GM12878 (cell line): ENCODE measurements around the gene STEAP3. TPM values are rescaled to one million over a fixed set of nuclear protein-coding genes. Genes with fewer than 3 reads are reported as not detected.

Experiments used
- ATAC-seq: fragments of 200-7000 bp; cut with Tn5 transposase; 3 replicates; pipeline ENCODE4 v1.9.1; 2020; ENCODE audit warnings: mild to moderate bottlenecking, moderate library complexity
- BruUV-seq: library from RNA; stranded (reverse); fragments of 400-500 nt; replicated peaks from 2 replicates; lab custom pipeline; 2021; lab: Mats Ljungman, UMichigan
- CTCF ChIA-PET: fragments of 300-600 bp; sonication (Branson Sonifier 250); formaldehyde crosslinking; extraction: SDS; loops from one replicate; lab custom pipeline; 2021; ENCODE audit warnings: inconsistent platforms; lab: Yijun Ruan, JAX
- POLR2A ChIA-PET: fragments of 350-600 bp; formaldehyde crosslinking; extraction: SDS; loops from one replicate; lab custom pipeline; 2021; ENCODE audit warnings: inconsistent platforms; lab: Charles Lee
- RAD21 ChIA-PET: fragments of 300-600 bp; sonication (Branson Sonifier 250); formaldehyde crosslinking; loops from one replicate; lab custom pipeline; 2023; ENCODE audit warnings: antibody characterized with exemption; ENCODE audit not compliant: unreplicated experiment; lab: Charles Lee
- SMC1A ChIA-PET: fragments of 300-600 bp; sonication (Branson Sonifier 250); formaldehyde crosslinking; loops from one replicate; lab custom pipeline; 2023; ENCODE audit not compliant: unreplicated experiment, uncharacterized antibody; lab: Charles Lee
- DNase-seq: peaks from one replicate; pipeline ENCODE4 v3.0.0-alpha.2; 2011; ENCODE audit warnings: low read depth, low spot score
- FAIRE-seq: peaks from 3 replicates; lab custom pipeline; 2011; peaks lifted over from hg19 to GRCh38; lab: Jason Lieb, UNC
- H2AFZ ChIP-seq: 2 replicates; pipeline ENCODE4 v1.6.0; 2011; ENCODE audit warnings: low read depth, low read length, control low read depth; ENCODE audit not compliant: control insufficient read depth
- H3K27ac ChIP-seq: 2 replicates; pipeline ENCODE4 v1.5.1; 2011; ENCODE audit warnings: control low read depth; ENCODE audit not compliant: control insufficient read depth, insufficient read depth
- H3K27me3 ChIP-seq, 2 experiments: replicated peaks in 1 of 2; 2 replicates each; pipeline versions ENCODE4 v1.6.0 to v1.6.1; 2011; ENCODE audit warnings: low read length in 1 of 2; ENCODE audit not compliant: control insufficient read depth in 2 of 2, insufficient read depth in 2 of 2
- H3K36me3 ChIP-seq, 2 experiments: 2 replicates each; pipeline ENCODE4 v1.5.1; 2011; ENCODE audit warnings: low read length in 1 of 2; ENCODE audit not compliant: control insufficient read depth in 2 of 2, insufficient read depth in 2 of 2
- H3K4me1 ChIP-seq: 2 replicates; pipeline ENCODE4 v1.6.1; 2011; ENCODE audit warnings: mild to moderate bottlenecking, low read length, moderate library complexity, mixed read lengths; ENCODE audit not compliant: control insufficient read depth, insufficient read depth
- H3K4me2 ChIP-seq: 2 replicates; pipeline ENCODE4 v1.6.0; 2011; ENCODE audit warnings: control low read depth; ENCODE audit not compliant: control insufficient read depth, insufficient read depth
- H3K4me3 ChIP-seq: fragments of 200-600 bp; sonication (generic); 2 replicates; pipeline ENCODE4 v1.5.1; 2016
- H3K79me2 ChIP-seq: 2 replicates; pipeline ENCODE4 v1.6.0; 2011; ENCODE audit warnings: low read length; ENCODE audit not compliant: control insufficient read depth, insufficient read depth
- H3K9ac ChIP-seq: 2 replicates; pipeline ENCODE4 v1.8.0; 2011; ENCODE audit warnings: low read length, control low read depth, mixed read lengths; ENCODE audit not compliant: control insufficient read depth, insufficient read depth
- H3K9me3 ChIP-seq: replicated peaks from 3 replicates; pipeline ENCODE4 v1.5.1; 2011; ENCODE audit warnings: mild to moderate bottlenecking, low read length; ENCODE audit not compliant: control insufficient read depth, insufficient read depth
- H4K20me1 ChIP-seq: 2 replicates; pipeline ENCODE4 v1.6.0; 2011; ENCODE audit not compliant: control insufficient read depth, insufficient read depth
- CHD2 ChIP-seq: IDR thresholded peaks from 2 replicates; pipeline ENCODE4 v1.6.1; 2011; ENCODE audit warnings: low read depth, low read length, improper control_type of control experiment, borderline replicate concordance
- CHD4 ChIP-seq: fragments of 200-600 bp; sonication (generic); IDR thresholded peaks from 2 replicates; pipeline ENCODE4 v1.6.1; 2016; ENCODE audit warnings: mild to moderate bottlenecking
- EP300 ChIP-seq, 2 experiments: fragments of 150-350 bp in 1 of 2; IDR thresholded peaks; 2 replicates each; pipeline ENCODE4 v1.6.1; 2011 to 2012; ENCODE audit warnings: low read depth in 2 of 2, low read length in 2 of 2, borderline replicate concordance in 1 of 2, improper control_type of control experiment in 1 of 2, inconsistent platforms in 1 of 2; ENCODE audit not compliant: control insufficient read depth in 1 of 2
- FOXM1 ChIP-seq: IDR thresholded peaks from 2 replicates; pipeline ENCODE4 v1.6.1; 2012; ENCODE audit warnings: low read depth, mild to moderate bottlenecking, inconsistent platforms, low read length, moderate library complexity
- GATAD2B ChIP-seq: fragments of 450-650 bp; conservative IDR thresholded peaks from 2 replicates; pipeline ENCODE4 v1.6.1; 2017; ENCODE audit warnings: low read depth, mild to moderate bottlenecking, moderate library complexity
- HDAC6 ChIP-seq: fragments of 200-600 bp; sonication (generic); IDR thresholded peaks from one replicate; pipeline ENCODE4 v1.8.0; 2017; ENCODE audit warnings: antibody characterized with exemption; ENCODE audit not compliant: unreplicated experiment
- HDGF ChIP-seq: fragments of 450-650 bp; IDR thresholded peaks from 2 replicates; pipeline ENCODE4 v1.6.1; 2016; ENCODE audit warnings: antibody characterized with exemption
- IRF4 ChIP-seq: IDR thresholded peaks from 2 replicates; pipeline ENCODE4 v1.6.1; 2011; ENCODE audit warnings: low read depth, low read length
- MEF2B ChIP-seq: fragments of 450-650 bp; IDR thresholded peaks from 2 replicates; pipeline ENCODE4 v1.6.1; 2018; ENCODE audit warnings: mild to moderate bottlenecking, moderate library complexity; ENCODE audit not compliant: partially characterized antibody, poor library complexity, severe bottlenecking
- SMC3 ChIP-seq: IDR thresholded peaks from 2 replicates; pipeline ENCODE4 v1.6.1; 2011; ENCODE audit warnings: low read length, improper control_type of control experiment, borderline replicate concordance
- SUPT20H ChIP-seq: IDR thresholded peaks from 2 replicates; pipeline ENCODE4 v1.6.1; 2011; ENCODE audit warnings: low read depth, mild to moderate bottlenecking, low read length, moderate library complexity, borderline replicate concordance; ENCODE audit not compliant: control insufficient read depth
- ZNF24 ChIP-seq: fragments of 450-650 bp; IDR thresholded peaks from 2 replicates; pipeline ENCODE4 v1.6.1; 2017; ENCODE audit warnings: antibody characterized with exemption, mild to moderate bottlenecking
- ZNF274 ChIP-seq: IDR thresholded peaks from one replicate; pipeline ENCODE4 v1.8.0; 2011; ENCODE audit not compliant: insufficient read length, insufficient read depth
- WGBS: methylation state at CpG from one replicate; pipeline ENCODE4 v1.1.6; 2016; ENCODE audit warnings: low lambda C conversion rate; ENCODE audit not compliant: insufficient replicate concordance, insufficient coverage; ENCODE audit errors: missing lambda C conversion rate; 5-methylcytosine and 5-hydroxymethylcytosine counted together
- in situ Hi-C: fragments of 300-500 bp; cut with MboI; formaldehyde crosslinking; loops from 9 replicates; pipeline ENCODE4 v1.14.3; 2018; ENCODE audit warnings: mixed read lengths
- intact Hi-C: fragments of 100-400 bp; cut with micrococcal nuclease; formaldehyde crosslinking; loops from one replicate; pipeline ENCODE4 v1.14.2; 2022; ENCODE audit not compliant: unreplicated experiment
- polyA plus RNA-seq, 11 experiments: library from polyadenylated mRNA; depleted of rRNA in 4 of 11; unstranded in 6 of 11; stranded (reverse) in 5 of 11; fragments of >200 nt; fragmentation: Nextera tagmentation in 4 of 11; fragmentation: Illumina TruSeq in 1 of 11; extraction: Ambion mirVana in 4 of 11; extraction: Trizol in 1 of 11; gene quantifications; 1 replicate in 1 of 11; 2 replicates in 10 of 11; pipeline versions ENCODE4 v1.2.1 to v1.2.3, GENCODE V29; 2011 to 2016; ENCODE audit warnings: inconsistent platforms in 2 of 11, missing spikeins in 2 of 11, low read depth in 1 of 11
- total RNA-seq, 4 experiments: library from RNA; depleted of rRNA in 3 of 4; stranded (reverse); fragments of >200 nt in 3 of 4; fragmentation: Illumina TruSeq in 1 of 4; extraction: Trizol in 1 of 4; gene quantifications; 2 replicates each; pipeline versions ENCODE4 v1.2.1 to v1.2.3, GENCODE V29; 2013 to 2021
- TF ChIP-seq, protein P1 (sequence below): fragments of 450-650 bp; IDR thresholded peaks from 2 replicates; pipeline ENCODE4 v1.6.1; 2016; ENCODE audit warnings: mild to moderate bottlenecking
- TF ChIP-seq, protein P2 (sequence below): fragments of 450-650 bp; IDR thresholded peaks from 2 replicates; pipeline ENCODE4 v1.6.1; 2016; ENCODE audit warnings: mild to moderate bottlenecking
- TF ChIP-seq, protein P3 (sequence below): IDR thresholded peaks from 2 replicates; pipeline ENCODE4 v1.6.1; 2011; ENCODE audit warnings: low read depth, mild to moderate bottlenecking, low read length, moderate library complexity, borderline replicate concordance; ENCODE audit errors: extremely low read depth

STEAP3 gene
- total and polyA plus RNA-seq, 10 of the 15 experiments (the other 5 are each of a cell fraction or from before 2014, with no cell fraction given), result 0.42 to 8.3 (median 4.8) TPM

DNA sequence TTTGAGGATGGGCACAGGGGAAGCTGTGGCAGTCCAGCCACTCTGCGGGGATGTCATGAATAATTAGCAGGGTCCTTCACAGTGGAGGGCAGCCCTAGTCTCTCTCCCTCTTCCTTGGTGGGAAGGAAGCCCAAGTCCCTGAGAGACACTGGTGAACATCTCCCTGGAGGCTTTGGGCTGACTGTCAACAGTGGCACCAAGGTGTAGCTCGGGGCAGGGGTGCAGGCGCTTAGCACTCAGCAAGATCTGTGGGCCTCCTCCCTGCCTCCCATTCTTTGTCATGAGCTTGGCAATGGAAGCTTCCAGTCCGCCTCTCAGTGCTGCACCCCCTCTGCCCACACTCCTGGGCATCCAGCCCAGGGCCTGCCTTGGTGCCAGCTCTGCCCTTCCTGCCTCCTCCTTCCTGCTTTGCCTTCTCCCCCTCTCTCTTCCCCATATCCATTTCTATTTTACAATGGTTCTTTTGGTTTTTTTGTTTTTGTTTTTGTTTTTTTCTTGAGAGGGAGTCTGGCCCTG is 59.4 kb downstream of the STEAP3 start (continued):
- TF ChIP-seq, protein P1, sequence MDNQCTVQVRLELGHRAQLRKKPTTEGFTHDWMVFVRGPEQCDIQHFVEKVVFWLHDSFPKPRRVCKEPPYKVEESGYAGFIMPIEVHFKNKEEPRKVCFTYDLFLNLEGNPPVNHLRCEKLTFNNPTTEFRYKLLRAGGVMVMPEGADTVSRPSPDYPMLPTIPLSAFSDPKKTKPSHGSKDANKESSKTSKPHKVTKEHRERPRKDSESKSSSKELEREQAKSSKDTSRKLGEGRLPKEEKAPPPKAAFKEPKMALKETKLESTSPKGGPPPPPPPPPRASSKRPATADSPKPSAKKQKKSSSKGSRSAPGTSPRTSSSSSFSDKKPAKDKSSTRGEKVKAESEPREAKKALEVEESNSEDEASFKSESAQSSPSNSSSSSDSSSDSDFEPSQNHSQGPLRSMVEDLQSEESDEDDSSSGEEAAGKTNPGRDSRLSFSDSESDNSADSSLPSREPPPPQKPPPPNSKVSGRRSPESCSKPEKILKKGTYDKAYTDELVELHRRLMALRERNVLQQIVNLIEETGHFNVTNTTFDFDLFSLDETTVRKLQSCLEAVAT, result no peak
- no peak for TF ChIP-seq SMC3

DNA sequence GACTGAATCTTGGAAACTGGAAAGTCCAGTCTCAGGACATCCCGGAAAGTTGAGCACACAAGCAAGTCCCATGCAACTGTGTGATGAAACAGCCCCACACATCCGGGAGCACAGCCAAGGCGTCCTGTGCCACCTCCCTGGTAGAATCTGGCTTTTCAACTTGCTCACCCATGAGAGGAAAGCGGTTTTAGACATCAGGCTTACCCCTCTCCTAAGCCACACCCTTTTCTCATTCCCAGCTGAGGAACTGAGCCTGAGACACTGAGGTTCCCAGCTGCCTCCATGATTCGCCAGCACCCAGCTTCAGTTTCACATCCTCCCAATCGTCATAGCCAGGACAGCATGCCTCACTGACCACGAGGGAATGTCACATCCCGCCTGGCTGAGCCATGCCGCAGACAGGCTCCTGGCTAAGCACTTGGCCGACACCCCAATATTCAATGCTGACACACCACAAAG is 60.3 kb downstream of the STEAP3 start:
- DNase-seq (no peak), ATAC-seq (no peak), FAIRE-seq (no peak)
- TF ChIP-seq, protein P2, sequence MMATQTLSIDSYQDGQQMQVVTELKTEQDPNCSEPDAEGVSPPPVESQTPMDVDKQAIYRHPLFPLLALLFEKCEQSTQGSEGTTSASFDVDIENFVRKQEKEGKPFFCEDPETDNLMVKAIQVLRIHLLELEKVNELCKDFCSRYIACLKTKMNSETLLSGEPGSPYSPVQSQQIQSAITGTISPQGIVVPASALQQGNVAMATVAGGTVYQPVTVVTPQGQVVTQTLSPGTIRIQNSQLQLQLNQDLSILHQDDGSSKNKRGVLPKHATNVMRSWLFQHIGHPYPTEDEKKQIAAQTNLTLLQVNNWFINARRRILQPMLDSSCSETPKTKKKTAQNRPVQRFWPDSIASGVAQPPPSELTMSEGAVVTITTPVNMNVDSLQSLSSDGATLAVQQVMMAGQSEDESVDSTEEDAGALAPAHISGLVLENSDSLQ, result no peak
- TF ChIP-seq, protein P3, sequence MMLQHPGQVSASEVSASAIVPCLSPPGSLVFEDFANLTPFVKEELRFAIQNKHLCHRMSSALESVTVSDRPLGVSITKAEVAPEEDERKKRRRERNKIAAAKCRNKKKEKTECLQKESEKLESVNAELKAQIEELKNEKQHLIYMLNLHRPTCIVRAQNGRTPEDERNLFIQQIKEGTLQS, result no peak
- TF ChIP-seq HDGF, result no peak
- no peak for TF ChIP-seq CHD4
- no peak for TF ChIP-seq MEF2B
- TF ChIP-seq CHD2, result no peak
- TF ChIP-seq ZNF24, result no peak
- no peak for TF ChIP-seq FOXM1
- no peak for TF ChIP-seq EP300 (IDR thresholded peaks at IDR 0.05; ENCODE audit: borderline replicate concordance in 1 of 2, control insufficient read depth in 1 of 2, low read depth in 2 of 2, low read length in 2 of 2)
- no peak for TF ChIP-seq SUPT20H
- no peak for TF ChIP-seq GATAD2B
- TF ChIP-seq SMC3, result no peak
- TF ChIP-seq ZNF274, result no peak
- TF ChIP-seq HDAC6, result no peak
- no peak for TF ChIP-seq IRF4
- Histone ChIP-seq H3K27ac (no peak overlapping the region), H4K20me1 (no peaks in the 10 kb centered on the region), H3K9me3 (no peaks in the 10 kb centered on the region), H2AFZ (no peak overlapping the region), H3K9ac (no peak overlapping the region), H3K4me2 (no peak overlapping the region), H3K79me2 (no peaks in the 10 kb centered on the region), H3K4me1 (no peaks in the 10 kb centered on the region), H3K4me3 (no peak overlapping the region), H3K27me3 (no peaks in the 10 kb centered on the region), H3K36me3 (no peaks in the 10 kb centered on the region)
- POLR2A ChIA-PET, result no interaction called here
- RAD21 ChIA-PET, result no interaction called here
- CTCF ChIA-PET, result no interaction called here
- no TSS peak for BruUV-seq
- SMC1A ChIA-PET, result no interaction called here
- intact Hi-C loops, result no loop called here
- in situ Hi-C loops, result no loop called here
- WGBS, result 41% methylated on average over 10 of the region's 10 CpGs
